ENCODE data around the gene MYT1. TPM values are rescaled to one million over a fixed set of nuclear protein-coding genes. Genes with fewer than 3 reads are reported as not detected.
A peak's percentile ranks its signal among the peaks of the same experiment; 100 is the strongest.
"Not testable (repeated sequence)": the region's sequence is repeated elsewhere in the genome, so short reads cannot be mapped to it uniquely, and the experiment has no call there.

Gene MYT1
- total RNA-seq, 4 donors from 2014 or later = not detected

DNA sequence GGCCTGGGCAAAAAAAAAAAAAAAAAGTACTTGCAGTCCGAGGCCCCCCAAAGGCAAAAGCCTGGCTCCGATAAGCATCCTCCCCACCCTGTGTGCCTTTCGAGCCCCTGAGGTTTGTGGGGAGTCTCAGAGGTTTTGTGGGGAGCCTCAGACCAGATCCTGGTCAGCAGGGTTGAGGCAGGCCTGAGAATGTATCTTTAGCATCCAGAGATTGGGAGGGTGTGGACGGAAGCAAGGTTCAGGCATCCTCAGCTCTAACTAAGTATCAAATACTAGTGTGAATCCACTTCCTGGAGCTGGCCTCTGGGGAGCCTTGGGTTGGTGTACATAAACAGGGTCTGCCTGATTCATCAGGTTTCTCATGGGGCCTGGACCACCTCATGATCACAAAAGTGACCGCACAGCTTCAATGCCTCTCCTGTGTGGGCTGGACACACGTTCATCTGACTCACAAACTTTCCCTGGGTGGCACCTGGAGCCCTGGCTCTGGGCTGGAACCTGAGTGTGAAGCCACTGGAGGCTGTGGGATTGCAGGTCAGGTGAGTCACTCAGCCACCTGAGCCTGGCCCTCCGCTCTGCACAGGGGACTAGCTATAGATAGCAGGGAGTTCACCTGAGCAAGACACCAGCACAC is 115.7 kb downstream of the MYT1 start:
- peak; percentile 55 for DNase-seq (ENCODE audit: extremely low spot score)
- Histone ChIP-seq H3K4me3 (no peak overlapping the region), H3K27ac (replicated peaks in 1 of 4) (no peak overlapping the region), H3K36me3 (peaks cover 0 to 15% (median 6%) of the 10 kb centered on the region in 4 donors), H3K27me3 (no peaks in the 10 kb centered on the region), H3K4me1 (no peaks in the 10 kb centered on the region), H3K9me3 (no peaks in the 10 kb centered on the region)
- TF ChIP-seq POLR2A (IDR thresholded peaks at IDR 0.05; ENCODE audit: low read depth) = no peak
- TF ChIP-seq EP300 (IDR thresholded peaks at IDR 0.05) = no peak
- TF ChIP-seq, protein P1, sequence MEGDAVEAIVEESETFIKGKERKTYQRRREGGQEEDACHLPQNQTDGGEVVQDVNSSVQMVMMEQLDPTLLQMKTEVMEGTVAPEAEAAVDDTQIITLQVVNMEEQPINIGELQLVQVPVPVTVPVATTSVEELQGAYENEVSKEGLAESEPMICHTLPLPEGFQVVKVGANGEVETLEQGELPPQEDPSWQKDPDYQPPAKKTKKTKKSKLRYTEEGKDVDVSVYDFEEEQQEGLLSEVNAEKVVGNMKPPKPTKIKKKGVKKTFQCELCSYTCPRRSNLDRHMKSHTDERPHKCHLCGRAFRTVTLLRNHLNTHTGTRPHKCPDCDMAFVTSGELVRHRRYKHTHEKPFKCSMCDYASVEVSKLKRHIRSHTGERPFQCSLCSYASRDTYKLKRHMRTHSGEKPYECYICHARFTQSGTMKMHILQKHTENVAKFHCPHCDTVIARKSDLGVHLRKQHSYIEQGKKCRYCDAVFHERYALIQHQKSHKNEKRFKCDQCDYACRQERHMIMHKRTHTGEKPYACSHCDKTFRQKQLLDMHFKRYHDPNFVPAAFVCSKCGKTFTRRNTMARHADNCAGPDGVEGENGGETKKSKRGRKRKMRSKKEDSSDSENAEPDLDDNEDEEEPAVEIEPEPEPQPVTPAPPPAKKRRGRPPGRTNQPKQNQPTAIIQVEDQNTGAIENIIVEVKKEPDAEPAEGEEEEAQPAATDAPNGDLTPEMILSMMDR (IDR thresholded peaks at IDR 0.05) = no peak
- TF ChIP-seq POLR2AphosphoS5 (IDR thresholded peaks at IDR 0.05) = no peak
- 79% methylated on average over 7 of the region's 7 CpGs for WGBS
- intact Hi-C loops (cut with DNase I) = no loop called here

- intact Hi-C loops (cut with DNase I) = no loop called here
- WGBS = 87% methylated on average over 3 of the region's 3 CpGs
Observed at GRCh38 chr20:64280460-64280843, 116.2 kb downstream of the MYT1 start.

DNA sequence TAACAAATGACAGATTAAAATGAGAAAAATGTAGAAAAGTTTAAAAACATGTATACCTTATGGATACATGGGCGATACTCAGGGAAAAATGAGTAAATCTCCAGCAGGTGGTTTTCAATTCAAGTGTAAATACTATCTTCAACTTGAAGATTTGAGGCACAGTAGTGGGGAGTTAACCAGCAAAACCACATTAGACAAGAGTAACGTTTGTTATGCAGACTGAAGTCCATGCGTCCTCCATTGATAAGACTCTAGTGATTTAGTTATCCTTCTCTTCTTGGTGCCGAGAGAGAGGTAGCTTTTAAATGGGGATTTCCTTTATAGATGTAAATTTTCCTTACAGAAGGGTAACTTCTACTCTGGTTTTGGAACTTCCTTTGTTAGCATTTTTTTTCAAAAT is 119.4 kb downstream of the MYT1 start:
- no peak overlapping the region for H3K4me3 ChIP-seq
- no peak overlapping the region for H3K27ac ChIP-seq (replicated peaks in 1 of 4)
- H3K36me3 ChIP-seq = no peaks in the 10 kb centered on the region
- no peaks in the 10 kb centered on the region for H3K4me1 ChIP-seq
- H3K27me3 ChIP-seq = no peaks in the 10 kb centered on the region
- TF ChIP-seq, protein P1 (IDR thresholded peaks at IDR 0.05) = no peak
- TF ChIP-seq EP300 (IDR thresholded peaks at IDR 0.05) (no peak), POLR2A (IDR thresholded peaks at IDR 0.05; ENCODE audit: low read depth) (no peak), POLR2AphosphoS5 (IDR thresholded peaks at IDR 0.05) (no peak)
- no peak for DNase-seq (ENCODE audit: extremely low spot score)
- 66% methylated on average over 4 of the region's 4 CpGs for WGBS
- intact Hi-C loops (cut with DNase I) = no loop called here
- H3K9me3 ChIP-seq = no peaks in the 10 kb centered on the region

More at GRCh38 chr20:64280460-64280843, 116.2 kb downstream of the MYT1 start:
- H3K27ac ChIP-seq (replicated peaks in 1 of 4) = no peak overlapping the region
- no peaks in the 10 kb centered on the region for H3K4me1 ChIP-seq
- peaks cover 0 to 11% (median 5%) of the 10 kb centered on the region in 4 donors for H3K36me3 ChIP-seq
- TF ChIP-seq, protein P1 (IDR thresholded peaks at IDR 0.05) = no peak
- TF ChIP-seq EP300 (IDR thresholded peaks at IDR 0.05) (no peak), POLR2AphosphoS5 (IDR thresholded peaks at IDR 0.05) (no peak), POLR2A (IDR thresholded peaks at IDR 0.05; ENCODE audit: low read depth) (no peak)
- peak; percentile 62 for DNase-seq (ENCODE audit: extremely low spot score)
- no peaks in the 10 kb centered on the region for H3K9me3 ChIP-seq
- H3K27me3 ChIP-seq = no peaks in the 10 kb centered on the region
- no peak overlapping the region for H3K4me3 ChIP-seq

DNA sequence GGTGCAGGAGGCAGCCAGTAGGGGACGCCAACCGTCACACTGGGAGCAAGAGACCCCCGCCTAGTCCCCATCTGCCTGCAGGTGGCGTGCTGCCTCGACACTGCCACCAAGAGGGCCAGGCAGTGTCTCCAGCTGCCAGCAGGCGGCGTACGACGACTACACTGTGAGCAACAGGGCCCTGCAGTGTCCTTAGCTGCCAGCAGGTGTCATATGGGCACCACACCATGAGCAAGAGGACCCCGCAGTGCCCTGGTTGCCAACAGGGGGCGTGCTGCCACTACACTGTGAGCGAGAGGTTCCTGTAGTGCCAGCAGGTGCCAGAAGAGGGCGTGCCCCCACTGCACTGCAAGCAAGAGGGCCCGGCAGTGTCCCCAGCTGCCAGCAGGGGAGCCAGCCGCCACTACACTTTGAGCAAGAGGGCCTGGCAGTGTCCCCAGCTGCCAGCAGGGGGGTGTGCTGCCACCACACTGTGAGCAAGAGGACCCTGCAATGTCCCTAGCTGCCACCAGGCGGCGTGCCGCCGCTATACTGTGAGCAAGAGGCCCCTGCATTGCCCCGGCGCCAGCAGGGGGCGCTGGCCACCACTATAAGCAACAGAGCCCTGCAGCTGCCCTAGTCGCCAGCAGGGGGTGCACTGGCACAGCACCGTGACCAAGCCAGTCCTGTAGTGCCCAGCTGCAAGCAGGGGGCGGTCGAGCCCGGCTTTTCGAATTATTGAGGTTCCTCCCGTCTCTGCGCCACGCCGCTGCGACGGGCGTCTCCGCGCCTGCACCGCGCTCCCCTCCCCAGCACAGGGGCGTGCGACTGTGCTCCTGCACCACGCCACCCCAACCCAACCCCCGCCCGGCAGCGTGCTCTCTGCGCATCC is 121.6 kb downstream of the MYT1 start:
- H3K4me1 ChIP-seq; H3K27ac ChIP-seq (replicated peaks in 1 of 4); intact Hi-C loops (cut with DNase I); H3K36me3 ChIP-seq; H3K27me3 ChIP-seq; H3K4me3 ChIP-seq; H3K9me3 ChIP-seq: not testable (repeated sequence)
- peak; percentile 77 for DNase-seq (ENCODE audit: extremely low spot score)
- WGBS = 87% methylated on average over 31 of the region's 46 CpGs
- TF ChIP-seq, protein P1 (IDR thresholded peaks at IDR 0.05) = peak; percentile 30 to 53 (median 39)

- H3K36me3 ChIP-seq; H3K9me3 ChIP-seq; H3K27me3 ChIP-seq; intact Hi-C loops (cut with DNase I); H3K27ac ChIP-seq (replicated peaks in 1 of 4); H3K4me1 ChIP-seq; H3K4me3 ChIP-seq: not testable (repeated sequence)
- peak; percentile 75 for DNase-seq (ENCODE audit: extremely low spot score)
- WGBS = 93% methylated on average over 30 of the region's 30 CpGs
Observed at GRCh38 chr20:64286447-64287263, 122.4 kb downstream of the MYT1 start.

DNA sequence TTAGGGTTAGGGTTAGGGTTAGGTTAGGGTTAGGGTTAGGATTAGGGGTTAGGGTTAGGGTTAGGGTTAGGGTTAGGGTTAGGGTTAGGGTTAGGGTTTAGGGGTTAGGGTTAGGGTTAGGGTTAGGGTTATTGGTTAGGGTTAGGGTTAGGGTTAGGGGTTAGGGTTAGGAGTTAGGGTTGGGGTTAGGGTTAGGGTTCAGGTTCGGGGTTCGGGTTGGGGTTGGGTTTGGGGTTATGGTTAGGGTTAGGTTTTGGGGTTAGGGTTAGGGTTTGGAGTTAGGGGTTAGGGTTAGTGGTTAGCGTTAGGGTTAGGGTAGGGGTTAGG is 123.0 kb downstream of the MYT1 start:
- H3K4me1 ChIP-seq; H3K27me3 ChIP-seq; H3K9me3 ChIP-seq; intact Hi-C loops (cut with DNase I); H3K4me3 ChIP-seq; H3K36me3 ChIP-seq; H3K27ac ChIP-seq (replicated peaks in 1 of 4); DNase-seq (ENCODE audit: extremely low spot score): not testable (repeated sequence)
- WGBS = 94% methylated on average over 3 of the region's 3 CpGs
